ENCODE results near the gene GRM7. TPM values are rescaled to one million over a fixed set of nuclear protein-coding genes. Genes with fewer than 3 reads are reported as not detected.

Gene GRM7
- total and polyA plus RNA-seq, 2 of the 4 experiments (the other 2 are of a cell fraction) = not detected

DNA sequence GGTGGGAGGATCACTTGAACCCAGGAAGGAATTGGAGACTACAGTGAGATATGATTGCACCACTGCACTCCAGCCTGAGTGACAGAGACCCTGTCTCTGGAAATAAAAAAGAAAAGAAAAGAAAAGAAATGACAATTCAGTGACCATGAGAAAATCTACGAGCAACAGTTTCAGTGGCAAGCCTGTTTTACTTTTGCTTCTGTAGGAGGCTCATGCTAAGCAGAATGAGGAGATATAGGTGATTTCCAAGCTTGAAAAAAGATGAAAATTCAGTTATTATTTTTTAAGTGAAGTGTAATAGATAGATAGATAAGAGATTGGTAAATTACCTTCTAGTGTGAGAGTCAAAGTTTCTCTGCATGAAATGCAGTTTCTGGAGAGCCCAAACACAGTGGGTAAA lies 651.1 kb downstream of the GRM7 start:
- no peak overlapping the region for H3K9ac ChIP-seq (ENCODE audit: low read depth, low read length)
- ATAC-seq (ENCODE audit: low read depth) = no peak
- H2AFZ ChIP-seq (replicated peaks; ENCODE audit: low read length, poor library complexity) = no peak overlapping the region
- dilution Hi-C loops (cut with HindIII; ENCODE audit: low sequenced_read_pairs, unreplicated experiment) = no loop called here
- no peak overlapping the region for H2AK9ac ChIP-seq (replicated peaks; ENCODE audit: low read depth, low read length, poor library complexity)
- H3K9me3 ChIP-seq (ENCODE audit: control insufficient read depth, insufficient read depth, low read length) = peaks cover 7% of the 10 kb centered on the region
- WGBS, 2 experiments (ENCODE audit: extremely low coverage in 2 of 2, insufficient read length in 1 of 2) = 20% methylated on average over 1 of the region's 1 CpG; no CpG with 5 or more reads in 1 of the 2 experiments
- ChIA-PET POLR2A (ENCODE audit: unreplicated experiment) (no interaction called here), CTCF (no interaction called here)
- H3K36me3 ChIP-seq (ENCODE audit: control insufficient read depth, insufficient read depth, low read length) = no peaks in the 10 kb centered on the region
- H3K27ac ChIP-seq (ENCODE audit: insufficient read depth, low read length) = no peak overlapping the region
- H3K56ac ChIP-seq (ENCODE audit: extremely low read depth, insufficient read depth, low read length) = no peak overlapping the region
- H2BK120ac ChIP-seq (ENCODE audit: low read depth, low read length) = no peak overlapping the region
- no peak overlapping the region for H4K91ac ChIP-seq (ENCODE audit: insufficient read depth, low read depth, low read length)
- in situ Hi-C loops (cut with MboI; ENCODE audit: low sequenced_read_pairs) = no loop called here
- BruUV-seq (replicated peaks) = no TSS peak
- H3K4me2 ChIP-seq (ENCODE audit: low read depth, low read length) = no peak overlapping the region
- intact Hi-C loops (cut with micrococcal nuclease) = no loop called here
- H4K5ac ChIP-seq (ENCODE audit: low read depth, low read length) = no peak overlapping the region
- no peak overlapping the region for H4K8ac ChIP-seq (ENCODE audit: low read depth in 2 of 2, low read length in 2 of 2)
- H2BK15ac ChIP-seq (ENCODE audit: low read depth, low read length) = no peak overlapping the region
- no peak overlapping the region for H3K4me3 ChIP-seq (ENCODE audit: insufficient read depth, low read depth, low read length)
- no peak overlapping the region for H2AK5ac ChIP-seq (ENCODE audit: low read depth, low read length)
- no peak overlapping the region for H3K4ac ChIP-seq (ENCODE audit: low read depth, low read length)
- H3K23ac ChIP-seq (ENCODE audit: low read depth, low read length) = no peak overlapping the region
- no peak overlapping the region for H3K18ac ChIP-seq (ENCODE audit: low read depth, low read length)
- no peaks in the 10 kb centered on the region for H3K4me1 ChIP-seq (ENCODE audit: control insufficient read depth, insufficient read depth, low read length)
- no peak for DNase-seq
- no peaks in the 10 kb centered on the region for H4K20me1 ChIP-seq (ENCODE audit: insufficient read depth, low read length)
- no peak overlapping the region for H2BK5ac ChIP-seq (ENCODE audit: low read depth, low read length, poor library complexity, severe bottlenecking)
- no peak overlapping the region for H3K14ac ChIP-seq (replicated peaks; ENCODE audit: low read depth, low read length)
- H3K79me1 ChIP-seq (ENCODE audit: low read depth in 1 of 2, low read length in 2 of 2) = no peaks in the 10 kb centered on the region
- no peak for TF ChIP-seq SMC3 (IDR thresholded peaks at IDR 0.05; ENCODE audit: low read depth, low read length)
- TF ChIP-seq MXI1 (IDR thresholded peaks at IDR 0.05; ENCODE audit: borderline replicate concordance, low read depth, low read length) = no peak
- TF ChIP-seq POLR2A (IDR thresholded peaks at IDR 0.05; ENCODE audit: low read depth, low read length) = no peak
- TF ChIP-seq, protein P1, sequence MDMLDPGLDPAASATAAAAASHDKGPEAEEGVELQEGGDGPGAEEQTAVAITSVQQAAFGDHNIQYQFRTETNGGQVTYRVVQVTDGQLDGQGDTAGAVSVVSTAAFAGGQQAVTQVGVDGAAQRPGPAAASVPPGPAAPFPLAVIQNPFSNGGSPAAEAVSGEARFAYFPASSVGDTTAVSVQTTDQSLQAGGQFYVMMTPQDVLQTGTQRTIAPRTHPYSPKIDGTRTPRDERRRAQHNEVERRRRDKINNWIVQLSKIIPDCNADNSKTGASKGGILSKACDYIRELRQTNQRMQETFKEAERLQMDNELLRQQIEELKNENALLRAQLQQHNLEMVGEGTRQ (IDR thresholded peaks at IDR 0.05; ENCODE audit: low read depth, low read length) = no peak
- no peak for TF ChIP-seq BHLHE40 (IDR thresholded peaks at IDR 0.05; ENCODE audit: low read depth, low read length)
- no peak for TF ChIP-seq RCOR1 (IDR thresholded peaks at IDR 0.05; ENCODE audit: insufficient replicate concordance, low read length)
- no peak for TF ChIP-seq CHD1 (IDR thresholded peaks at IDR 0.05; ENCODE audit: low read depth, low read length)
- no peak for TF ChIP-seq RAD21 (IDR thresholded peaks at IDR 0.05; ENCODE audit: low read length)
- no peak for TF ChIP-seq MAFK (IDR thresholded peaks at IDR 0.05; ENCODE audit: low read depth, low read length)
- TF ChIP-seq ELK1 (IDR thresholded peaks at IDR 0.05; ENCODE audit: borderline replicate concordance, low read depth, low read length) = no peak
- no peak for TF ChIP-seq MAZ (IDR thresholded peaks at IDR 0.05; ENCODE audit: borderline replicate concordance, low read depth, low read length)
- TF ChIP-seq FOS (IDR thresholded peaks at IDR 0.05; ENCODE audit: low read depth, low read length) = no peak
- TF ChIP-seq, protein P2, sequence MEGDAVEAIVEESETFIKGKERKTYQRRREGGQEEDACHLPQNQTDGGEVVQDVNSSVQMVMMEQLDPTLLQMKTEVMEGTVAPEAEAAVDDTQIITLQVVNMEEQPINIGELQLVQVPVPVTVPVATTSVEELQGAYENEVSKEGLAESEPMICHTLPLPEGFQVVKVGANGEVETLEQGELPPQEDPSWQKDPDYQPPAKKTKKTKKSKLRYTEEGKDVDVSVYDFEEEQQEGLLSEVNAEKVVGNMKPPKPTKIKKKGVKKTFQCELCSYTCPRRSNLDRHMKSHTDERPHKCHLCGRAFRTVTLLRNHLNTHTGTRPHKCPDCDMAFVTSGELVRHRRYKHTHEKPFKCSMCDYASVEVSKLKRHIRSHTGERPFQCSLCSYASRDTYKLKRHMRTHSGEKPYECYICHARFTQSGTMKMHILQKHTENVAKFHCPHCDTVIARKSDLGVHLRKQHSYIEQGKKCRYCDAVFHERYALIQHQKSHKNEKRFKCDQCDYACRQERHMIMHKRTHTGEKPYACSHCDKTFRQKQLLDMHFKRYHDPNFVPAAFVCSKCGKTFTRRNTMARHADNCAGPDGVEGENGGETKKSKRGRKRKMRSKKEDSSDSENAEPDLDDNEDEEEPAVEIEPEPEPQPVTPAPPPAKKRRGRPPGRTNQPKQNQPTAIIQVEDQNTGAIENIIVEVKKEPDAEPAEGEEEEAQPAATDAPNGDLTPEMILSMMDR (conservative IDR thresholded peaks at IDR 0.05; ENCODE audit: low read depth, low read length) = no peak
- no peak for TF ChIP-seq CEBPB (IDR thresholded peaks at IDR 0.05; ENCODE audit: low read depth, low read length)
- no peak for TF ChIP-seq NFE2L2 (IDR thresholded peaks at IDR 0.05; ENCODE audit: low read depth, low read length)
- no peak overlapping the region for H2BK20ac ChIP-seq (ENCODE audit: low read depth, low read length)
- no peaks in the 10 kb centered on the region for H3K27me3 ChIP-seq (ENCODE audit: control insufficient read depth, insufficient read depth, low read length)
- no peaks in the 10 kb centered on the region for H3K9me1 ChIP-seq (ENCODE audit: insufficient read depth, low read length)

Measured in IMR-90 (cell line).